Measurements from ENCODE around the gene RANBP17.

- TF ChIP-seq CTCF (IDR thresholded peaks at IDR 0.05) = no peak
- TF ChIP-seq POLR2A (IDR thresholded peaks at IDR 0.05) = no peak
Measured at GRCh38 chr5:170861667-170861916, 226 bp upstream of the RANBP17 start.

All from lower leg skin (tissue), 3 donors.